ENCODE measurements around the gene POLR3C. TPM values are rescaled to one million over a fixed set of nuclear protein-coding genes. Genes with fewer than 3 reads are reported as not detected.

Gene POLR3C
- total RNA-seq, 1 donor from 2014 or later: 26.2 TPM

- no peak for DNase-seq (ENCODE audit: low spot score)
- intact Hi-C loops (cut with DNase I): no loop called here
- peak; percentile 45 for ATAC-seq
Observed at GRCh38 chr1:145892486-145893087, 68.6 kb downstream of the POLR3C start.

GRCh38 chr1:145893306-145894055, 69.5 kb downstream of the POLR3C start:
- ATAC-seq (no peak), DNase-seq (ENCODE audit: low spot score) (no peak)
- intact Hi-C loops (cut with DNase I): no loop called here

Small RNAs within 50 kb of the gene (microRNA-seq; reads per million reads assigned to microRNA genes)
- not detected for gene MIR6736

Other genes starting within 250 kb of the POLR3C start
- 20.4 TPM for gene GPR89A, start 216.2 kb upstream of the POLR3C start, total RNA-seq
- gene PDZK1, start 116.8 kb upstream of the POLR3C start, total RNA-seq: 0.58 TPM
- 0.45 TPM for gene CD160, start 104.7 kb upstream of the POLR3C start, total RNA-seq
- gene RNF115, start 105 bp upstream of the POLR3C start, total RNA-seq: 19.9 TPM
- 3.9 TPM for gene NUDT17, start 21.4 kb downstream of the POLR3C start, total RNA-seq
- 44.5 TPM for gene PIAS3, start 34.9 kb downstream of the POLR3C start, total RNA-seq
- gene ANKRD35, start 61.7 kb downstream of the POLR3C start, total RNA-seq: 3.8 TPM
- 9.6 TPM for gene ITGA10, start 85.8 kb downstream of the POLR3C start, total RNA-seq
- 20.7 TPM for gene PEX11B, start 94.5 kb downstream of the POLR3C start, total RNA-seq
- 93.8 TPM for gene RBM8A, start 103.3 kb downstream of the POLR3C start, total RNA-seq
- gene LIX1L, start 133.8 kb downstream of the POLR3C start, total RNA-seq: 57.6 TPM
- 1.2 TPM for gene ANKRD34A, start 140.4 kb downstream of the POLR3C start, total RNA-seq
- gene POLR3GL, start 140.5 kb downstream of the POLR3C start, total RNA-seq: 22.3 TPM
- gene TXNIP, start 172.4 kb downstream of the POLR3C start, total RNA-seq: 609 TPM
- not detected for gene HJV, start 197.5 kb downstream of the POLR3C start, total RNA-seq

All from sciatic nerve (tissue), 2 donors.